RWPE2 (cell line): Measurements from ENCODE around the gene CCDC85C.

ENCODE experiments used
- ATAC-seq: fragments of 200-7000 bp; cut with Tn5 transposase; 3 replicates; pipeline ENCODE4 v1.9.1; 2021; ENCODE audit warnings: low read depth
- DNase-seq: peaks from one replicate; pipeline ENCODE4 v3.0.0-alpha.2; 2020; ENCODE audit warnings: low spot score
- H3K27ac ChIP-seq: fragments of 450-650 bp; 2 replicates; pipeline ENCODE4 v1.5.1; 2017; ENCODE audit warnings: mild to moderate bottlenecking; ENCODE audit not compliant: poor library complexity, severe bottlenecking
- H3K27me3 ChIP-seq: fragments of 250-450 bp; sonication (Bioruptor Pico); 2 replicates; pipeline ENCODE4 v1.5.1; 2021; ENCODE audit warnings: mild to moderate bottlenecking, moderate library complexity; ENCODE audit not compliant: insufficient read depth, poor library complexity, severe bottlenecking
- H3K36me3 ChIP-seq: fragments of 250-450 bp; sonication (Bioruptor Pico); 2 replicates; pipeline ENCODE4 v1.5.1; 2020; ENCODE audit warnings: low read depth, mild to moderate bottlenecking, moderate library complexity
- H3K4me1 ChIP-seq: fragments of 250-450 bp; sonication (Bioruptor Pico); 2 replicates; pipeline ENCODE4 v1.5.1; 2021; ENCODE audit warnings: mild to moderate bottlenecking, moderate library complexity; ENCODE audit not compliant: insufficient read depth, poor library complexity, severe bottlenecking
- H3K4me3 ChIP-seq: fragments of 250-450 bp; sonication (Bioruptor Pico); 2 replicates; pipeline ENCODE4 v1.5.1; 2021; ENCODE audit warnings: mild to moderate bottlenecking, moderate library complexity; ENCODE audit not compliant: severe bottlenecking
- H3K9me3 ChIP-seq: fragments of 250-450 bp; sonication (Bioruptor Pico); 2 replicates; pipeline ENCODE4 v1.5.1; 2021; ENCODE audit warnings: mild to moderate bottlenecking, moderate library complexity; ENCODE audit not compliant: severe bottlenecking
- CTCF ChIP-seq: fragments of 450-650 bp; IDR thresholded peaks from one replicate; pipeline ENCODE4 v1.5.1; 2017; ENCODE audit warnings: mild to moderate bottlenecking, moderate library complexity; ENCODE audit not compliant: poor library complexity, severe bottlenecking

CCDC85C gene

GRCh38 chr14:99520571-99521081 lies 83.4 kb downstream of the CCDC85C start:
- H3K9me3 ChIP-seq: no peaks in the 10 kb centered on the region
- H3K36me3 ChIP-seq: peaks cover 10% of the 10 kb centered on the region; the same call in 1 of the 2 replicates
- ATAC-seq: no peak
- TF ChIP-seq CTCF: no peak
- no peaks in the 10 kb centered on the region for H3K27me3 ChIP-seq
- H3K4me3 ChIP-seq: no peak overlapping the region
- H3K4me1 ChIP-seq: peaks cover 28% of the 10 kb centered on the region
- peak; percentile 62 for DNase-seq
- no peak overlapping the region for H3K27ac ChIP-seq

GRCh38 chr14:99519931-99520421 lies 84.0 kb downstream of the CCDC85C start:
- no peak overlapping the region for H3K27ac ChIP-seq
- H3K9me3 ChIP-seq: no peaks in the 10 kb centered on the region
- no peak for TF ChIP-seq CTCF
- peak; percentile 58 for DNase-seq
- H3K4me3 ChIP-seq: no peak overlapping the region
- H3K36me3 ChIP-seq: peaks cover 15% of the 10 kb centered on the region; the same call in 1 of the 2 replicates
- ATAC-seq: no peak
- no peaks in the 10 kb centered on the region for H3K27me3 ChIP-seq
- H3K4me1 ChIP-seq: peaks cover 21% of the 10 kb centered on the region

GRCh38 chr14:99519347-99519881 lies 84.6 kb downstream of the CCDC85C start:
- no peak for DNase-seq
- no peak for ATAC-seq
- peaks cover 20% of the 10 kb centered on the region; the same call in 1 of the 2 replicates for H3K36me3 ChIP-seq
- H3K4me3 ChIP-seq: no peak overlapping the region
- H3K9me3 ChIP-seq: no peaks in the 10 kb centered on the region
- no peaks in the 10 kb centered on the region for H3K27me3 ChIP-seq
- TF ChIP-seq CTCF: no peak
- H3K27ac ChIP-seq: no peak overlapping the region
- peaks cover 17% of the 10 kb centered on the region for H3K4me1 ChIP-seq

- H3K27me3 ChIP-seq: no peaks in the 10 kb centered on the region
- H3K4me3 ChIP-seq: no peak overlapping the region
- peak; percentile 66 for ATAC-seq
- peaks cover 12% of the 10 kb centered on the region for H3K4me1 ChIP-seq
- peak; percentile 81 for DNase-seq
- no peaks in the 10 kb centered on the region for H3K9me3 ChIP-seq
- TF ChIP-seq CTCF: peak; percentile 98
- H3K36me3 ChIP-seq: peaks cover 25% of the 10 kb centered on the region; the same call in 1 of the 2 replicates
- no peak overlapping the region for H3K27ac ChIP-seq
Measured at GRCh38 chr14:99518441-99519346, 85.3 kb downstream of the CCDC85C start.
